ENCODE measurements around the gene VPS13D. TPM values are rescaled to one million over a fixed set of nuclear protein-coding genes. Genes with fewer than 3 reads are reported as not detected.

Gene VPS13D
- total RNA-seq, 4 donors from 2014 or later: 94.4 to 472 (median 163) TPM

GRCh38 chr1:12244078-12244477 is 14.2 kb downstream of the VPS13D start:
- DNase-seq (ENCODE audit: low spot score in 2 of 2): no peak
- no peak for TF ChIP-seq EP300 (IDR thresholded peaks at IDR 0.05)
- TF ChIP-seq CTCF (IDR thresholded peaks at IDR 0.05): no peak
- TF ChIP-seq POLR2A (IDR thresholded peaks at IDR 0.05): no peak
- no peak for TF ChIP-seq POLR2AphosphoS5 (IDR thresholded peaks at IDR 0.05)
- 52% methylated on average over 2 of the region's 2 CpGs for WGBS
- Histone ChIP-seq H3K4me1 (peaks cover 30% of the 10 kb centered on the region), H3K27me3 (no peaks in the 10 kb centered on the region), H3K9me3 (no peaks in the 10 kb centered on the region), H3K27ac (peak overlapping the region; percentile 75), H3K36me3 (peaks cover 68% of the 10 kb centered on the region), H3K4me3 (no peak overlapping the region)

GRCh38 chr1:12244585-12244984 is 14.8 kb downstream of the VPS13D start:
- H3K27me3 ChIP-seq: no peaks in the 10 kb centered on the region
- no peak for TF ChIP-seq CTCF (IDR thresholded peaks at IDR 0.05)
- TF ChIP-seq POLR2A (IDR thresholded peaks at IDR 0.05): no peak
- TF ChIP-seq EP300 (IDR thresholded peaks at IDR 0.05): no peak
- no peak for TF ChIP-seq POLR2AphosphoS5 (IDR thresholded peaks at IDR 0.05)
- H3K9me3 ChIP-seq: no peaks in the 10 kb centered on the region
- whole genome bisulfite sequencing: 60% methylated on average over 5 of the region's 5 CpGs
- peak overlapping the region; percentile 75 for H3K27ac ChIP-seq
- H3K4me3 ChIP-seq: no peak overlapping the region
- H3K4me1 ChIP-seq: peaks cover 30% of the 10 kb centered on the region
- peaks cover 73% of the 10 kb centered on the region for H3K36me3 ChIP-seq
- no peak for DNase-seq (ENCODE audit: low spot score in 2 of 2)

- peaks cover 27% of the 10 kb centered on the region for H3K4me1 ChIP-seq
- no peak overlapping the region for H3K4me3 ChIP-seq
- 67% methylated on average over 3 of the region's 3 CpGs for WGBS
- no peak for TF ChIP-seq EP300 (IDR thresholded peaks at IDR 0.05)
- TF ChIP-seq POLR2AphosphoS5 (IDR thresholded peaks at IDR 0.05): no peak
- no peak for TF ChIP-seq CTCF (IDR thresholded peaks at IDR 0.05)
- TF ChIP-seq POLR2A (IDR thresholded peaks at IDR 0.05): no peak
- DNase-seq (ENCODE audit: low spot score in 2 of 2): no peak
- no peaks in the 10 kb centered on the region for H3K9me3 ChIP-seq
- H3K36me3 ChIP-seq: peaks cover 78% of the 10 kb centered on the region
- H3K27me3 ChIP-seq: no peaks in the 10 kb centered on the region
- H3K27ac ChIP-seq: peak overlapping the region; percentile 75
Observed at GRCh38 chr1:12245116-12245515, 15.3 kb downstream of the VPS13D start.

- DNase-seq (ENCODE audit: low spot score in 2 of 2): no peak
- Histone ChIP-seq H3K4me1 (peaks cover 27% of the 10 kb centered on the region), H3K27ac (peak overlapping the region; percentile 75), H3K9me3 (no peaks in the 10 kb centered on the region), H3K36me3 (peaks cover 85% of the 10 kb centered on the region), H3K27me3 (no peaks in the 10 kb centered on the region), H3K4me3 (no peak overlapping the region)
- TF ChIP-seq POLR2A (IDR thresholded peaks at IDR 0.05) (no peak), CTCF (IDR thresholded peaks at IDR 0.05) (no peak), EP300 (IDR thresholded peaks at IDR 0.05) (no peak), POLR2AphosphoS5 (IDR thresholded peaks at IDR 0.05) (no peak)
Observed at GRCh38 chr1:12245733-12246132, 15.9 kb downstream of the VPS13D start.

- Histone ChIP-seq H3K4me3 (no peak overlapping the region), H3K27ac (no peak overlapping the region), H3K27me3 (no peaks in the 10 kb centered on the region), H3K9me3 (no peaks in the 10 kb centered on the region), H3K36me3 (peaks cover 86% of the 10 kb centered on the region), H3K4me1 (peaks cover 27% of the 10 kb centered on the region)
- TF ChIP-seq EP300 (IDR thresholded peaks at IDR 0.05) (no peak), CTCF (IDR thresholded peaks at IDR 0.05) (no peak), POLR2A (IDR thresholded peaks at IDR 0.05) (no peak), POLR2AphosphoS5 (IDR thresholded peaks at IDR 0.05) (no peak)
- 91% methylated on average over 6 of the region's 6 CpGs for WGBS
- DNase-seq (ENCODE audit: low spot score in 2 of 2): no peak
Observed at GRCh38 chr1:12246584-12246983, 16.8 kb downstream of the VPS13D start.
